ENCODE data around the gene SMAD7. TPM values are rescaled to one million over a fixed set of nuclear protein-coding genes. Genes with fewer than 3 reads are reported as not detected.

The SMAD7 gene
- total RNA-seq, 1 experiment from 2014 or later: 5.8 TPM

- no peak for TF ChIP-seq EZH2 (IDR thresholded peaks at IDR 0.05; ENCODE audit: low read depth)
- no peak for TF ChIP-seq CTCF (conservative IDR thresholded peaks at IDR 0.05)
- Histone ChIP-seq H3K4me3 (peak overlapping the region; percentile 75), H4K20me1 (ENCODE audit: insufficient read depth) (no peaks in the 10 kb centered on the region), H3K9me2 (ENCODE audit: insufficient read depth) (no peaks in the 10 kb centered on the region), H3K27me3 (ENCODE audit: insufficient read depth, low read depth) (no peaks in the 10 kb centered on the region), H3F3A (ENCODE audit: insufficient read depth, low read depth) (peaks cover 29% of the 10 kb centered on the region), H3K4me1 (replicated peaks; ENCODE audit: insufficient read depth) (peaks cover 33% of the 10 kb centered on the region), H3K4me2 (peak overlapping the region; percentile 89), H2AFZ (peak overlapping the region; percentile 92), H3K79me2 (ENCODE audit: low read depth) (no peaks in the 10 kb centered on the region), H3K9me3 (ENCODE audit: insufficient read depth, low read depth) (no peaks in the 10 kb centered on the region), H3K36me3 (ENCODE audit: low read depth) (no peaks in the 10 kb centered on the region), H3K27ac (peak overlapping the region; percentile 77)
- ChIA-PET POLR2A (ENCODE audit: unreplicated experiment) (interaction anchor here (0.6 kb wide), 2 partner anchors 15 to 102 kb away, joined by 4 to 5 read pairs; no protein-coding TSS in a partner anchor), CTCF (no interaction called here)
- intact Hi-C loops (cut with micrococcal nuclease; ENCODE audit: unreplicated experiment): no loop called here
- TSS peak; percentile 74 for BruUV-seq (replicated peaks)
- peak; percentile 49 to 74 for DNase-seq
Observed at GRCh38 chr18:48975817-48976649, 25.3 kb upstream of the SMAD7 start.

- peaks cover 32% of the 10 kb centered on the region for H3K4me1 ChIP-seq (replicated peaks; ENCODE audit: insufficient read depth)
- H3K9me3 ChIP-seq (ENCODE audit: insufficient read depth, low read depth): no peaks in the 10 kb centered on the region
- peaks cover 29% of the 10 kb centered on the region for H3F3A ChIP-seq (ENCODE audit: insufficient read depth, low read depth)
- peak overlapping the region; percentile 77 for H3K27ac ChIP-seq
- no peaks in the 10 kb centered on the region for H3K9me2 ChIP-seq (ENCODE audit: insufficient read depth)
- H3K27me3 ChIP-seq (ENCODE audit: insufficient read depth, low read depth): no peaks in the 10 kb centered on the region
- H3K4me3 ChIP-seq: peak overlapping the region; percentile 75
- no peaks in the 10 kb centered on the region for H3K79me2 ChIP-seq (ENCODE audit: low read depth)
- intact Hi-C loops (cut with micrococcal nuclease; ENCODE audit: unreplicated experiment): no loop called here
- peak overlapping the region; percentile 92 for H2AFZ ChIP-seq
- no peaks in the 10 kb centered on the region for H4K20me1 ChIP-seq (ENCODE audit: insufficient read depth)
- no TSS peak for BruUV-seq (replicated peaks)
- peak overlapping the region; percentile 86 for H3K4me2 ChIP-seq
- DNase-seq: no peak
- POLR2A ChIA-PET (ENCODE audit: unreplicated experiment): interaction anchor here (0.6 kb wide), 1 partner anchor 16 kb away, joined by 5 read pairs; no protein-coding TSS in a partner anchor
- CTCF ChIA-PET: no interaction called here
- H3K36me3 ChIP-seq (ENCODE audit: low read depth): no peaks in the 10 kb centered on the region
- TF ChIP-seq EZH2 (IDR thresholded peaks at IDR 0.05; ENCODE audit: low read depth) (no peak), CTCF (conservative IDR thresholded peaks at IDR 0.05) (no peak)
Observed at GRCh38 chr18:48975120-48975816, 24.5 kb upstream of the SMAD7 start.

- H3F3A ChIP-seq (ENCODE audit: insufficient read depth, low read depth): peaks cover 29% of the 10 kb centered on the region
- no peaks in the 10 kb centered on the region for H4K20me1 ChIP-seq (ENCODE audit: insufficient read depth)
- peak overlapping the region; percentile 77; the same call in 1 of the 2 replicates for H3K27ac ChIP-seq
- H3K79me2 ChIP-seq (ENCODE audit: low read depth): no peaks in the 10 kb centered on the region
- TF ChIP-seq CTCF (conservative IDR thresholded peaks at IDR 0.05): no peak
- TF ChIP-seq EZH2 (IDR thresholded peaks at IDR 0.05; ENCODE audit: low read depth): no peak
- H3K9me2 ChIP-seq (ENCODE audit: insufficient read depth): no peaks in the 10 kb centered on the region
- H3K4me1 ChIP-seq (replicated peaks; ENCODE audit: insufficient read depth): peaks cover 25% of the 10 kb centered on the region
- H2AFZ ChIP-seq: no peak overlapping the region
- no peak for DNase-seq
- intact Hi-C loops (cut with micrococcal nuclease; ENCODE audit: unreplicated experiment): no loop called here
- no peaks in the 10 kb centered on the region for H3K27me3 ChIP-seq (ENCODE audit: insufficient read depth, low read depth)
- H3K4me3 ChIP-seq: peak overlapping the region; percentile 75
- ChIA-PET POLR2A (ENCODE audit: unreplicated experiment) (no interaction called here), CTCF (interaction anchor here (0.6 kb wide), 1 partner anchor 10 kb away, joined by 3 read pairs; no protein-coding TSS in a partner anchor)
- H3K9me3 ChIP-seq (ENCODE audit: insufficient read depth, low read depth): no peaks in the 10 kb centered on the region
- H3K4me2 ChIP-seq: peak overlapping the region; percentile 86
- TSS peak; percentile 86 for BruUV-seq (replicated peaks)
- H3K36me3 ChIP-seq (ENCODE audit: low read depth): no peaks in the 10 kb centered on the region
Observed at GRCh38 chr18:48974304-48975119, 23.7 kb upstream of the SMAD7 start.
